B cell (primary cell): ENCODE data around the gene COL16A1.

ENCODE experiments used
- CTCF ChIP-seq: fragments of 200-600 bp; IDR thresholded peaks from one replicate; pipeline ENCODE4 v1.8.0; 2022; ENCODE audit warnings: antibody characterized with exemption, mild to moderate bottlenecking
- EZH2 ChIP-seq: IDR thresholded peaks from 2 replicates; pipeline ENCODE4 v1.6.1; 2012; ENCODE audit warnings: borderline replicate concordance, low read depth, mild to moderate bottlenecking, moderate library complexity, low read length; ENCODE audit not compliant: insufficient read depth, poor library complexity, severe bottlenecking

GRCh38 chr1:31640179-31640578 is 63.6 kb downstream of the COL16A1 start:
- no peak for TF ChIP-seq CTCF
- TF ChIP-seq EZH2: no peak
